IMR-90 (cell line): ENCODE measurements around the gene NADSYN1. TPM values are rescaled to one million over a fixed set of nuclear protein-coding genes. Genes with fewer than 3 reads are reported as not detected.

Experiments used
- ATAC-seq: fragments of 200-7000 bp; cut with Tn5 transposase; 2 replicates; pipeline ENCODE4 v1.9.1; 2020; ENCODE audit warnings: low read depth, mild to moderate bottlenecking, moderate library complexity
- BruUV-seq: library from RNA; stranded (reverse); fragments of 400-500 nt; replicated peaks from 2 replicates; lab custom pipeline; 2021; lab: Mats Ljungman, UMichigan
- CTCF ChIA-PET: fragments of 300-600 bp; formaldehyde crosslinking; extraction: SDS; loops from one replicate; lab custom pipeline; 2021; ENCODE audit warnings: antibody characterized with exemption; lab: Yijun Ruan, JAX
- POLR2A ChIA-PET: fragments of 300-600 bp; sonication (Branson Sonifier 250); formaldehyde crosslinking; loops from one replicate; lab custom pipeline; 2022; ENCODE audit warnings: antibody characterized with exemption; ENCODE audit not compliant: unreplicated experiment; lab: Charles Lee
- DNase-seq: peaks from one replicate; pipeline ENCODE4 v3.0.0; 2013
- H2AFZ ChIP-seq: replicated peaks from 2 replicates; pipeline ENCODE3; 2013; ENCODE audit warnings: low read length, mild to moderate bottlenecking; ENCODE audit not compliant: poor library complexity
- H2AK5ac ChIP-seq: 2 replicates; pipeline ENCODE4 v1.6.1; 2013; ENCODE audit warnings: low read depth, low read length, inconsistent platforms
- H2AK9ac ChIP-seq: replicated peaks from 2 replicates; pipeline ENCODE3; 2013; ENCODE audit warnings: mild to moderate bottlenecking, low read depth, low read length, moderate library complexity; ENCODE audit not compliant: poor library complexity
- H2BK120ac ChIP-seq: 2 replicates; pipeline ENCODE4 v1.6.1; 2013; ENCODE audit warnings: low read depth, low read length, inconsistent platforms
- H2BK15ac ChIP-seq: 3 replicates; pipeline ENCODE4 v1.6.1; 2013; ENCODE audit warnings: low read depth, low read length, inconsistent platforms
- H2BK20ac ChIP-seq: 2 replicates; pipeline ENCODE4 v1.6.1; 2013; ENCODE audit warnings: low read depth, mild to moderate bottlenecking, inconsistent platforms, low read length, moderate library complexity
- H2BK5ac ChIP-seq: 2 replicates; pipeline ENCODE4 v1.6.1; 2013; ENCODE audit warnings: mild to moderate bottlenecking, low read depth, low read length, inconsistent platforms; ENCODE audit not compliant: poor library complexity, severe bottlenecking
- H3K14ac ChIP-seq: replicated peaks from 2 replicates; pipeline ENCODE4 v1.6.1; 2013; ENCODE audit warnings: low read depth, low read length, inconsistent platforms
- H3K18ac ChIP-seq: 2 replicates; pipeline ENCODE4 v1.6.1; 2013; ENCODE audit warnings: low read depth, low read length, control low read depth
- H3K23ac ChIP-seq: 2 replicates; pipeline ENCODE4 v1.6.1; 2013; ENCODE audit warnings: low read depth, low read length, inconsistent platforms
- H3K27ac ChIP-seq: 2 replicates; pipeline ENCODE4 v1.5.1; 2013; ENCODE audit warnings: mild to moderate bottlenecking, control low read depth, low read length; ENCODE audit not compliant: insufficient read depth
- H3K27me3 ChIP-seq: 2 replicates; pipeline ENCODE4 v1.6.1; 2013; ENCODE audit warnings: low read length; ENCODE audit not compliant: control insufficient read depth, insufficient read depth
- H3K36me3 ChIP-seq: 2 replicates; pipeline ENCODE4 v1.6.1; 2013; ENCODE audit warnings: low read length, mixed read lengths; ENCODE audit not compliant: control insufficient read depth, insufficient read depth
- H3K4ac ChIP-seq: 2 replicates; pipeline ENCODE4 v1.6.1; 2013; ENCODE audit warnings: low read depth, low read length, inconsistent platforms
- H3K4me1 ChIP-seq: 2 replicates; pipeline ENCODE4 v1.6.1; 2013; ENCODE audit warnings: low read length, mixed read lengths; ENCODE audit not compliant: control insufficient read depth, insufficient read depth
- H3K4me2 ChIP-seq: 2 replicates; pipeline ENCODE4 v1.6.1; 2013; ENCODE audit warnings: low read depth, mild to moderate bottlenecking, control low read depth, low read length, moderate library complexity
- H3K4me3 ChIP-seq: 2 replicates; pipeline ENCODE4 v1.5.1; 2013; ENCODE audit warnings: low read depth, mild to moderate bottlenecking, control low read depth, low read length, moderate library complexity; ENCODE audit not compliant: insufficient read depth
- H3K56ac ChIP-seq: 2 replicates; pipeline ENCODE4 v1.6.1; 2013; ENCODE audit warnings: low read length, inconsistent platforms; ENCODE audit not compliant: insufficient read depth; ENCODE audit errors: extremely low read depth
- H3K79me1 ChIP-seq, 2 experiments: 2 replicates each; pipeline ENCODE4 v1.6.1; 2013; ENCODE audit warnings: low read length in 2 of 2, inconsistent platforms in 1 of 2, low read depth in 1 of 2
- H3K9ac ChIP-seq: 2 replicates; pipeline ENCODE4 v1.6.1; 2013; ENCODE audit warnings: low read depth, low read length, control low read depth
- H3K9me1 ChIP-seq: 2 replicates; pipeline ENCODE4 v1.6.1; 2013; ENCODE audit warnings: low read length, inconsistent platforms; ENCODE audit not compliant: insufficient read depth
- H3K9me3 ChIP-seq: 2 replicates; pipeline ENCODE4 v1.6.1; 2013; ENCODE audit warnings: low read length; ENCODE audit not compliant: control insufficient read depth, insufficient read depth
- H4K20me1 ChIP-seq: 2 replicates; pipeline ENCODE4 v1.6.1; 2013; ENCODE audit warnings: low read length, inconsistent platforms; ENCODE audit not compliant: insufficient read depth
- H4K5ac ChIP-seq: 2 replicates; pipeline ENCODE4 v1.6.1; 2013; ENCODE audit warnings: mild to moderate bottlenecking, low read depth, low read length, control low read depth
- H4K8ac ChIP-seq, 2 experiments: 2 replicates each; pipeline ENCODE4 v1.6.1; 2013; ENCODE audit warnings: low read depth in 2 of 2, low read length in 2 of 2, control low read depth in 1 of 2, inconsistent platforms in 1 of 2
- H4K91ac ChIP-seq: 2 replicates; pipeline ENCODE4 v1.6.1; 2013; ENCODE audit warnings: low read depth, low read length, inconsistent platforms; ENCODE audit not compliant: insufficient read depth
- BHLHE40 ChIP-seq: fragments of 150-350 bp; IDR thresholded peaks from 2 replicates; pipeline ENCODE4 v1.6.1; 2016; ENCODE audit warnings: mild to moderate bottlenecking, low read depth, low read length
- FOS ChIP-seq: fragments of 150-350 bp; IDR thresholded peaks from 2 replicates; pipeline ENCODE4 v1.6.1; 2016; ENCODE audit warnings: low read depth, low read length
- MAFK ChIP-seq: IDR thresholded peaks from 2 replicates; pipeline ENCODE4 v1.6.1; 2012; ENCODE audit warnings: low read depth, low read length, improper control_type of control experiment
- MAZ ChIP-seq: IDR thresholded peaks from 2 replicates; pipeline ENCODE4 v1.6.1; 2012; ENCODE audit warnings: low read depth, mild to moderate bottlenecking, low read length, improper control_type of control experiment, moderate library complexity, borderline replicate concordance
- MXI1 ChIP-seq: IDR thresholded peaks from 2 replicates; pipeline ENCODE4 v1.6.1; 2012; ENCODE audit warnings: low read depth, mild to moderate bottlenecking, low read length, moderate library complexity, borderline replicate concordance
- NFE2L2 ChIP-seq: fragments of 150-350 bp; IDR thresholded peaks from 2 replicates; pipeline ENCODE4 v1.6.1; 2016; ENCODE audit warnings: low read depth, mild to moderate bottlenecking, low read length
- POLR2A ChIP-seq: IDR thresholded peaks from 2 replicates; pipeline ENCODE4 v1.6.1; 2012; ENCODE audit warnings: mild to moderate bottlenecking, low read depth, low read length
- RCOR1 ChIP-seq: IDR thresholded peaks from 2 replicates; pipeline ENCODE4 v1.6.1; 2012; ENCODE audit warnings: mild to moderate bottlenecking, low read length, improper control_type of control experiment; ENCODE audit not compliant: insufficient replicate concordance
- WGBS, 2 experiments: methylation state at CpG; one replicate each; pipeline versions ENCODE4 v1.1.5 to v1.1.7; 2013; ENCODE audit warnings: missing lambda C conversion rate in 2 of 2; ENCODE audit not compliant: insufficient read length in 1 of 2; ENCODE audit errors: extremely low coverage in 2 of 2; 5-methylcytosine and 5-hydroxymethylcytosine counted together
- dilution Hi-C: fragments of 300-500 bp; cut with HindIII; formaldehyde crosslinking; loops from one replicate; pipeline ENCODE4 v1.14.3; 2018; ENCODE audit warnings: low sequenced_read_pairs; ENCODE audit not compliant: unreplicated experiment
- in situ Hi-C: fragments of 300-500 bp; cut with MboI; formaldehyde crosslinking; loops from 3 replicates; pipeline ENCODE4 v1.14.3; 2019; ENCODE audit warnings: low sequenced_read_pairs, inconsistent platforms, mixed read lengths
- intact Hi-C: fragments of 100-400 bp; cut with micrococcal nuclease; formaldehyde crosslinking; loops from 2 replicates; pipeline ENCODE4 v1.10.0; 2022
- polyA plus RNA-seq, 3 experiments: library from polyadenylated mRNA; depleted of rRNA; stranded (reverse); fragments of >200 nt; gene quantifications; 2 replicates each; pipeline ENCODE4 v1.2.3, GENCODE V29; 2012; ENCODE audit warnings: low replicate concordance in 1 of 3
- total RNA-seq: library from RNA; depleted of rRNA; stranded (reverse); fragments of >200 nt; gene quantifications from 2 replicates; pipeline ENCODE4 v1.2.3, GENCODE V29; 2012
- TF ChIP-seq, protein P1 (sequence below): conservative IDR thresholded peaks from 2 replicates; pipeline ENCODE4 v1.5.1; 2012; ENCODE audit warnings: mild to moderate bottlenecking, low read depth, low read length, improper control_type of control experiment

NADSYN1 gene
- total and polyA plus RNA-seq, 2 of the 4 experiments (the other 2 are of a cell fraction) = 69.5 to 70.4 TPM

DNA sequence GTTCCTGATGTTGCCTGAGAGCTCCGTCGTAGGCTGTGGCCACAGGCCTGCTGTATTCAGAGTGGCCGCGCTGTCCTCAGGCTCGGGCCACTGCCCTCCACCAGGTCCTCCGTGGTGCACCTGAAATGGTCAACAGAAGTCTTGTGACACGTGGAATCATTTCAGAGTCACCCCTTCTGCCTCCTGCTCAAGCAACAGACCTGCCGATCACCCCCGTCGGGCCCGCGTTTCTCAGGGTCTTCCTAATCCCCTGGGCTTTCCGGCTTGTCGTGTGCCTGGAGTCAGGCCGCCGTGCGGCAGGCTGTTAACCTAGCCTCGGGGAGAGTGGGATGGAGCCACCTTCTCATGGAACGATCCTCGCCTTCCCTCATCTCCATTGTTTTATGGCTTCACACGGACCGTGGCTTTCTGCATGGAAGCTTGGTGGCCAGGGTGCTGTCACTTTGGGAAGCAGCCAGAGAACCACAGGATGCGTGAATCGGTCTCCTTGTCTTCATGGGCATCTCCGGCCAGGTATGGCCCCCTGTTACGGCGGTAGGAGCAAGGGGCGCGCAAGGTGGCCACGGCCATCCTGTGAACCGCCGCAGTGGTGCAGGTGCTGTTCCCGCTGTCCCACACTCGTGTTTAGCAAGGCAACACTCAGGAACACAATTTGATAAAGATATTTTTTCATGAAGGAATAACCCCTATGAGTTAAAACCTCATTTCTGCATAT lies 24.1 kb downstream of the NADSYN1 start:
- H3K4ac ChIP-seq = no peak overlapping the region
- H3K18ac ChIP-seq = no peak overlapping the region
- H3K23ac ChIP-seq = no peak overlapping the region
- H3K27ac ChIP-seq = no peak overlapping the region
- no peak overlapping the region for H3K56ac ChIP-seq
- no peak overlapping the region for H3K9ac ChIP-seq
- intact Hi-C loops = no loop called here
- H3K79me1 ChIP-seq = no peaks in the 10 kb centered on the region
- H3K4me3 ChIP-seq = no peak overlapping the region
- POLR2A ChIA-PET = no interaction called here
- DNase-seq = no peak
- 83% methylated on average over 12 of the region's 34 CpGs; no CpG with 5 or more reads in 1 of the 2 experiments for WGBS, 2 experiments
- H3K14ac ChIP-seq = no peak overlapping the region
- H2AK5ac ChIP-seq = no peak overlapping the region
- no peak overlapping the region for H3K4me2 ChIP-seq
- H3K9me1 ChIP-seq = peaks cover 10% of the 10 kb centered on the region; the same call in 1 of the 2 replicates
- TF ChIP-seq, protein P1, sequence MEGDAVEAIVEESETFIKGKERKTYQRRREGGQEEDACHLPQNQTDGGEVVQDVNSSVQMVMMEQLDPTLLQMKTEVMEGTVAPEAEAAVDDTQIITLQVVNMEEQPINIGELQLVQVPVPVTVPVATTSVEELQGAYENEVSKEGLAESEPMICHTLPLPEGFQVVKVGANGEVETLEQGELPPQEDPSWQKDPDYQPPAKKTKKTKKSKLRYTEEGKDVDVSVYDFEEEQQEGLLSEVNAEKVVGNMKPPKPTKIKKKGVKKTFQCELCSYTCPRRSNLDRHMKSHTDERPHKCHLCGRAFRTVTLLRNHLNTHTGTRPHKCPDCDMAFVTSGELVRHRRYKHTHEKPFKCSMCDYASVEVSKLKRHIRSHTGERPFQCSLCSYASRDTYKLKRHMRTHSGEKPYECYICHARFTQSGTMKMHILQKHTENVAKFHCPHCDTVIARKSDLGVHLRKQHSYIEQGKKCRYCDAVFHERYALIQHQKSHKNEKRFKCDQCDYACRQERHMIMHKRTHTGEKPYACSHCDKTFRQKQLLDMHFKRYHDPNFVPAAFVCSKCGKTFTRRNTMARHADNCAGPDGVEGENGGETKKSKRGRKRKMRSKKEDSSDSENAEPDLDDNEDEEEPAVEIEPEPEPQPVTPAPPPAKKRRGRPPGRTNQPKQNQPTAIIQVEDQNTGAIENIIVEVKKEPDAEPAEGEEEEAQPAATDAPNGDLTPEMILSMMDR = no peak
- TF ChIP-seq RCOR1 (no peak), FOS (no peak), POLR2A (no peak), BHLHE40 (no peak), MAFK (no peak), MXI1 (no peak), NFE2L2 (no peak), MAZ (no peak)
- no peak overlapping the region for H2AFZ ChIP-seq
- H4K20me1 ChIP-seq = no peaks in the 10 kb centered on the region
- H2BK15ac ChIP-seq = no peak overlapping the region
- no peak overlapping the region for H2AK9ac ChIP-seq
- in situ Hi-C loops = no loop called here
- H3K9me3 ChIP-seq = no peaks in the 10 kb centered on the region
- H2BK5ac ChIP-seq = no peak overlapping the region
- ATAC-seq = no peak
- H3K4me1 ChIP-seq = no peaks in the 10 kb centered on the region
- H3K36me3 ChIP-seq = peaks cover 84% of the 10 kb centered on the region
- CTCF ChIA-PET = no interaction called here
- no peak overlapping the region for H4K5ac ChIP-seq
- dilution Hi-C loops = no loop called here
- no peak overlapping the region for H2BK120ac ChIP-seq
- BruUV-seq = no TSS peak
- H4K8ac ChIP-seq = no peak overlapping the region
- H4K91ac ChIP-seq = no peak overlapping the region
- no peaks in the 10 kb centered on the region for H3K27me3 ChIP-seq
- no peak overlapping the region for H2BK20ac ChIP-seq
